Neural progenitor cell (in vitro differentiated cells): ENCODE measurements around the gene LTC4S. TPM values are rescaled to one million over a fixed set of nuclear protein-coding genes. Genes with fewer than 3 reads are reported as not detected.
A peak's percentile ranks its signal among the peaks of the same experiment; 100 is the strongest.

Experiments used
- DNase-seq: peaks from one replicate; pipeline ENCODE4 v3.0.0-alpha.2; 2016; ENCODE audit warnings: low spot score
- H2AFZ ChIP-seq: fragments of 200-600 bp; sonication (generic); replicated peaks from 2 replicates; pipeline ENCODE4 v1.6.1; 2016; ENCODE audit warnings: antibody characterized with exemption
- H3F3A ChIP-seq: fragments of 200-600 bp; sonication (generic); 2 replicates; pipeline ENCODE4 v1.6.1; 2016; ENCODE audit warnings: antibody characterized with exemption, low read depth
- H3K27ac ChIP-seq: fragments of 200-600 bp; sonication (generic); 2 replicates; pipeline ENCODE4 v1.5.1; 2016; ENCODE audit warnings: mild to moderate bottlenecking
- H3K27me3 ChIP-seq: fragments of 200-600 bp; sonication (generic); 2 replicates; pipeline ENCODE4 v1.6.1; 2016; ENCODE audit warnings: mild to moderate bottlenecking, moderate library complexity
- H3K36me3 ChIP-seq: fragments of 200-600 bp; sonication (generic); 2 replicates; pipeline ENCODE4 v1.5.1; 2016
- H3K4me1 ChIP-seq: fragments of 200-600 bp; sonication (generic); 2 replicates; pipeline ENCODE4 v1.6.1; 2016; ENCODE audit warnings: mixed run types
- H3K4me2 ChIP-seq: fragments of 200-600 bp; sonication (generic); 2 replicates; pipeline ENCODE4 v1.6.1; 2016
- H3K4me3 ChIP-seq: fragments of 200-600 bp; sonication (generic); 2 replicates; pipeline ENCODE4 v1.5.1; 2016
- H3K79me2 ChIP-seq: fragments of 200-600 bp; sonication (generic); 2 replicates; pipeline ENCODE4 v1.6.1; 2016; ENCODE audit warnings: low read depth
- H3K9ac ChIP-seq: fragments of 200-600 bp; sonication (generic); 2 replicates; pipeline ENCODE4 v1.6.1; 2016
- H3K9me3 ChIP-seq: fragments of 200-600 bp; sonication (generic); 2 replicates; pipeline ENCODE4 v1.5.1; 2016; ENCODE audit warnings: low read depth
- H4K20me1 ChIP-seq: fragments of 200-600 bp; sonication (generic); 2 replicates; pipeline ENCODE4 v1.6.1; 2016; ENCODE audit warnings: low read depth
- H3K27ac Mint-ChIP-seq: 3 replicates; pipeline ENCODE4 v1.8.0; 2021; ENCODE audit warnings: mixed read lengths
- H3K27me3 Mint-ChIP-seq: 2 replicates; pipeline ENCODE4 v1.8.0; 2022; ENCODE audit warnings: low read depth, mild to moderate bottlenecking, inconsistent platforms, moderate library complexity, mixed read lengths; ENCODE audit not compliant: insufficient read depth
- H3K36me3 Mint-ChIP-seq: 3 replicates; pipeline ENCODE4 v1.8.0; 2021; ENCODE audit warnings: mixed read lengths
- H3K4me1 Mint-ChIP-seq: 3 replicates; pipeline ENCODE4 v1.8.0; 2021; ENCODE audit warnings: mixed read lengths
- H3K4me3 Mint-ChIP-seq: 3 replicates; pipeline ENCODE4 v1.8.0; 2021; ENCODE audit warnings: mild to moderate bottlenecking, moderate library complexity, mixed read lengths
- H3K9me3 Mint-ChIP-seq: 3 replicates; pipeline ENCODE4 v1.8.0; 2020; ENCODE audit warnings: mixed read lengths
- EZH2 ChIP-seq: fragments of 200-600 bp; sonication (generic); IDR thresholded peaks from 2 replicates; pipeline ENCODE4 v1.6.1; 2017; ENCODE audit warnings: antibody characterized with exemption, mild to moderate bottlenecking, moderate library complexity
- EZH2phosphoT487 ChIP-seq: fragments of 200-600 bp; sonication (generic); IDR thresholded peaks from 2 replicates; pipeline ENCODE4 v1.6.1; 2017; ENCODE audit warnings: antibody characterized with exemption
- total RNA-seq: library from RNA; depleted of rRNA; stranded (reverse); fragments of >200 nt; gene quantifications from 2 replicates; pipeline ENCODE4 v1.2.3, GENCODE V29; 2015; ENCODE audit warnings: low replicate concordance
- TF ChIP-seq, protein P1 (sequence below): fragments of 200-600 bp; sonication (generic); IDR thresholded peaks from 2 replicates; pipeline ENCODE4 v1.5.1; 2017; ENCODE audit warnings: antibody characterized with exemption, mild to moderate bottlenecking

Gene LTC4S
- total RNA-seq, 1 donor from 2014 or later, result not detected

DNA sequence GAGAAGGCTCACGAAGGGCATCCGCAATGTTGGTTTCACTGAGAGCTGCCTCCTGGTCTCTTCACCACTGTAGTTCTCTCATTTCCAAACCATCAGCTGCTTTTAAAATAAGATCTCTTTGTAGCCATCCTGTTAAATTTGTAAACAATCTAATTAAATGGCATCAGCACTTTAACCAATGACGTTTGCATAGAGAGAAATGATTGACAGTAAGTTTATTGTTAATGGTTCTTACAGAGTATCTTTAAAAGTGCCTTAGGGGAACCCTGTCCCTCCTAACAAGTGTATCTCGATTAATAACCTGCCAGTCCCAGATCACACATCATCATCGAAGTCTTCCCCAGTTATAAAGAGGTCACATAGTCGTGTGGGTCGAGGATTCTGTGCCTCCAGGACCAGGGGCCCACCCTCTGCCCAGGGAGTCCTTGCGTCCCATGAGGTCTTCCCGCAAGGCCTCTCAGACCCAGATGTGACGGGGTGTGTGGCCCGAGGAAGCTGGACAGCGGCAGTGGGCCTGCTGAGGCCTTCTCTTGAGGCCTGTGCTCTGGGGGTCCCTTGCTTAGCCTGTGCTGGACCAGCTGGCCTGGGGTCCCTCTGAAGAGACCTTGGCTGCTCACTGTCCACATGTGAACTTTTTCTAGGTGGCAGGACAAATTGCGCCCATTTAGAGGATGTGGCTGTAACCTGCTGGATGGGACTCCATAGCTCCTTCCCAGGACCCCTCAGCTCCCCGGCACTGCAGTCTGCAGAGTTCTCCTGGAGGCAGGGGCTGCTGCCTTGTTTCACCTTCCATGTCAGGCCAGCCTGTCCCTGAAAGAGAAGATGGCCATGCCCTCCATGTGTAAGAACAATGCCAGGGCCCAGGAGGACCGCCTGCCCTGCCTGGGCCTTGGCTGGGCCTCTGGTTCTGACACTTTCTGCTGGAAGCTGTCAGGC lies 43.6 kb downstream of the LTC4S start:
- TF ChIP-seq EZH2 (no peak), EZH2phosphoT487 (no peak)
- TF ChIP-seq, protein P1, sequence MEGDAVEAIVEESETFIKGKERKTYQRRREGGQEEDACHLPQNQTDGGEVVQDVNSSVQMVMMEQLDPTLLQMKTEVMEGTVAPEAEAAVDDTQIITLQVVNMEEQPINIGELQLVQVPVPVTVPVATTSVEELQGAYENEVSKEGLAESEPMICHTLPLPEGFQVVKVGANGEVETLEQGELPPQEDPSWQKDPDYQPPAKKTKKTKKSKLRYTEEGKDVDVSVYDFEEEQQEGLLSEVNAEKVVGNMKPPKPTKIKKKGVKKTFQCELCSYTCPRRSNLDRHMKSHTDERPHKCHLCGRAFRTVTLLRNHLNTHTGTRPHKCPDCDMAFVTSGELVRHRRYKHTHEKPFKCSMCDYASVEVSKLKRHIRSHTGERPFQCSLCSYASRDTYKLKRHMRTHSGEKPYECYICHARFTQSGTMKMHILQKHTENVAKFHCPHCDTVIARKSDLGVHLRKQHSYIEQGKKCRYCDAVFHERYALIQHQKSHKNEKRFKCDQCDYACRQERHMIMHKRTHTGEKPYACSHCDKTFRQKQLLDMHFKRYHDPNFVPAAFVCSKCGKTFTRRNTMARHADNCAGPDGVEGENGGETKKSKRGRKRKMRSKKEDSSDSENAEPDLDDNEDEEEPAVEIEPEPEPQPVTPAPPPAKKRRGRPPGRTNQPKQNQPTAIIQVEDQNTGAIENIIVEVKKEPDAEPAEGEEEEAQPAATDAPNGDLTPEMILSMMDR, result no peak
- H4K20me1 ChIP-seq, result no peaks in the 10 kb centered on the region
- H3K79me2 ChIP-seq, result no peaks in the 10 kb centered on the region
- H3K4me1 Mint-ChIP-seq, result no peaks in the 10 kb centered on the region
- H3F3A ChIP-seq, result no peaks in the 10 kb centered on the region
- no peak overlapping the region for H3K9ac ChIP-seq
- no peak overlapping the region for H3K4me3 ChIP-seq
- no peak overlapping the region for H3K27ac ChIP-seq
- peaks cover 11% of the 10 kb centered on the region for H3K36me3 ChIP-seq
- no peaks in the 10 kb centered on the region for H3K27me3 ChIP-seq
- no peaks in the 10 kb centered on the region for H3K4me1 ChIP-seq
- H2AFZ ChIP-seq, result no peak overlapping the region
- H3K4me2 ChIP-seq, result no peak overlapping the region
- no peaks in the 10 kb centered on the region for H3K9me3 ChIP-seq
- no peak overlapping the region for H3K4me3 Mint-ChIP-seq
- H3K36me3 Mint-ChIP-seq, result peaks cover 51% of the 10 kb centered on the region
- no peak for DNase-seq
- no peak overlapping the region for H3K27ac Mint-ChIP-seq
- H3K9me3 Mint-ChIP-seq, result peaks cover 6% of the 10 kb centered on the region
- H3K27me3 Mint-ChIP-seq, result peaks cover 7% of the 10 kb centered on the region

DNA sequence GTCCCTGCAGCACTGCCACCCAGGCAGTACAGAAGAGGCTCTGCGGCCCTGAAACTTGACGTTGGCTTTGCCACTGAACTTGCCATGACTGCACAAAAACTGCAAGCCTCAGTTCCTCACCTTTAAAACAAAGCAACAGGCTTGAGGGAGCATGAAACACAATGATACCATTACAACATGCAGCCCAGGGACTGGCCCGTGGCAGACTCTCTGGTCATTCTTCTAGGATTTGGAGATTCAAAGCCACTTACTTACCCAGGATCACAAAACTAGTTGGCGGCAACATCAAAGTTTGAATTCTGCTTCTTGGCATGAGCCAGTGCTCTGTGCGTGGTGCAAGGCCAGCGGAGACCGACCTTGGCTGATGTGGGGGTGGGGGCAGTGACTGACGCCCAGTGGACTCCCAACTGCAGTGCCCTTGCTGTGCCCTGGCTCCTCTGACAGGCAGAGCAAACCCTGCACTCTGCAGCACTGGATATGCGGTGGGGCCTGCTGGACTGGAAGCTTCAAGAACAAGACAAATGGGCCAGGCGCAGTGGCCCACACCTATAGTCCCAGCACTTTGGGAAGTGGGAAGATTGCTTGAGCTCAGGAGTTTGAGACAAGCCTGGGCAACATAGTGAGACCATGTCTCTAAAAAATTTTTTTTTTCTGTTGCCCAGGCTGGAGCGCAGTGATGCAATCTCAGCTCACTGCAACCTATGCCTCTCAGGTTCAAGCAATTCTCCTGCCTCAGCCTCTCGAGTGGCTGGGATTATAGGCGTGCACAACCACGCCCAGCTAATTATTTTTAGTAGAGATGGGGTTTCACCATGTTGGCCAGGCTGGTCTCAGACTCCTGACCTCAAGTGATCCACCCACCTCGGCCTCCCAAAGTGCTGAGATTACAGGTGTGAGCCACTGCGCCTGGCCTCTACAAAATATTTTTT lies 45.8 kb downstream of the LTC4S start:
- no peak overlapping the region for H3K27ac ChIP-seq
- H3K4me2 ChIP-seq, result no peak overlapping the region
- Mint-ChIP-seq H3K36me3 (peaks cover 51% of the 10 kb centered on the region), H3K4me1 (no peaks in the 10 kb centered on the region), H3K4me3 (no peak overlapping the region), H3K27me3 (peaks cover 6% of the 10 kb centered on the region), H3K27ac (no peak overlapping the region), H3K9me3 (peaks cover 4% of the 10 kb centered on the region)
- no peak overlapping the region for H3K9ac ChIP-seq
- H3K36me3 ChIP-seq, result peaks cover 15% of the 10 kb centered on the region
- no peaks in the 10 kb centered on the region for H3K79me2 ChIP-seq
- TF ChIP-seq EZH2, result no peak
- H3K4me3 ChIP-seq, result no peak overlapping the region
- H2AFZ ChIP-seq, result no peak overlapping the region
- H4K20me1 ChIP-seq, result no peaks in the 10 kb centered on the region
- no peaks in the 10 kb centered on the region for H3K4me1 ChIP-seq
- no peaks in the 10 kb centered on the region for H3K27me3 ChIP-seq
- peaks cover 2% of the 10 kb centered on the region for H3K9me3 ChIP-seq
- H3F3A ChIP-seq, result no peaks in the 10 kb centered on the region
- no peak for DNase-seq

DNA sequence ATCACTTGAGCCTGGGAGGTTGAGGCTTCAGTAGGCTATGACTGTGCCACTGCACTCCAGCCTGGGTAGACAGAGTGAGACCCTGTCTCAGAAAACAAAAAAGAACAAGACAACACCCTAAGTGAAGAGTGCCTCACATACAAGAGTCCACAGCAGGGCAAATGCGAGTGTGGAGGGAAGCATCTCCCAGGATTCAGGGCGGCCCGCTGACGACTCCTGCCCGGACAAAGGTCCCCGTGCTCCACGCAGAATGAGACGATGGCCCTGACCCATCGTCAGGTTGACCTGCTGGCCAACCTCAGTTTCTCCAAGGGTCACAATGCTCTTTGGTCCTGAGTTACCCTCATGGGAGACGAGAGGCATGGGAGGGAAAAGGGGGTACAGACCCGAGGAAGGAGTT lies 46.5 kb downstream of the LTC4S start:
- DNase-seq, result no peak
- no peak overlapping the region for H3K9ac ChIP-seq
- H3K4me3 ChIP-seq, result no peak overlapping the region
- no peaks in the 10 kb centered on the region for H3K79me2 ChIP-seq
- TF ChIP-seq, protein P1, result no peak
- TF ChIP-seq EZH2phosphoT487, result no peak
- TF ChIP-seq EZH2, result no peak
- Mint-ChIP-seq H3K36me3 (peaks cover 55% of the 10 kb centered on the region), H3K27me3 (peaks cover 6% of the 10 kb centered on the region), H3K4me3 (peak overlapping the region; percentile 60), H3K27ac (peak overlapping the region; percentile 79), H3K4me1 (no peaks in the 10 kb centered on the region), H3K9me3 (peaks cover 9% of the 10 kb centered on the region)
- no peaks in the 10 kb centered on the region for H3F3A ChIP-seq
- no peak overlapping the region for H3K27ac ChIP-seq
- peaks cover 20% of the 10 kb centered on the region for H3K36me3 ChIP-seq
- no peaks in the 10 kb centered on the region for H3K4me1 ChIP-seq
- no peak overlapping the region for H3K4me2 ChIP-seq
- H2AFZ ChIP-seq, result no peak overlapping the region
- H3K9me3 ChIP-seq, result peaks cover 7% of the 10 kb centered on the region
- H4K20me1 ChIP-seq, result no peaks in the 10 kb centered on the region
- H3K27me3 ChIP-seq, result no peaks in the 10 kb centered on the region
